Measurements from ENCODE around the gene BACE1-AS. TPM values are rescaled to one million over a fixed set of nuclear protein-coding genes. Genes with fewer than 3 reads are reported as not detected.

BACE1-AS gene
- total and polyA plus RNA-seq, 2 of the 8 experiments (the other 6 are each of a cell fraction or from before 2014, with no cell fraction given), result 14.9 to 17.4 TPM

DNA sequence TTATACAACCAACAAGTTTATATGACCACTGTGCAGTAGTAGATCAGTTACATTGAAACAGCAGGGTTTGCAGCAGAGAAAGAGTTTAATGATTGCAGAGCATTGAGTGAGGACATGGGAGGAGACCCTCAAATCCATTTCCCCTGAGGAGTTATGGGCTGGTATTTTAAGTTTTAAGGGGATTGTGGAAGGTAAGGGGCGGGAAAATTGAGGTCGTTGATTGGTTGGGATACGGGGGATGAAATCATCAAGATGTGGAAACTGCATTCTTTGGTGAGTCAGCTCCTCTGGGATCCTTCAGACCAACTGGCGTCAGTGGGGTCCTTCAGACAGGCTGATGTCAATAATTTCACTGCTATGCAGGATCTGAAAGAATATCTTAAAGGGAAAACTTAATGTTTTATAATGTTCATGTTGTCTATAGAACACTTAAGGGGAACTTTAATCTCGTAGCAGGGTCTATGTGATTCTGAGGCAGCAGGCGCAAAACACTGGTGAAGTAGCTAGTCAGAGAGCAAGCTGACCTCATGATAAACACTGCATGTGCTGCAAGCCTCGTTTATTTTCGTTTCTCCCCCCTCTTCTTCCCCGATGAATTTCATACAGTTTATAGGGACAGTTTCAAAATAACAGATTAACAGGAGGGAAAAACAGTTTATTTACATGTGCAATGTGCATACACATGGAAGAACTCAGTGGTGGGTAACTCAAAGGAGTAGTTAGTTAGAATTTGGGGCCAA, 17.4 kb upstream of the BACE1-AS start (continued):
- TF ChIP-seq, protein P1, sequence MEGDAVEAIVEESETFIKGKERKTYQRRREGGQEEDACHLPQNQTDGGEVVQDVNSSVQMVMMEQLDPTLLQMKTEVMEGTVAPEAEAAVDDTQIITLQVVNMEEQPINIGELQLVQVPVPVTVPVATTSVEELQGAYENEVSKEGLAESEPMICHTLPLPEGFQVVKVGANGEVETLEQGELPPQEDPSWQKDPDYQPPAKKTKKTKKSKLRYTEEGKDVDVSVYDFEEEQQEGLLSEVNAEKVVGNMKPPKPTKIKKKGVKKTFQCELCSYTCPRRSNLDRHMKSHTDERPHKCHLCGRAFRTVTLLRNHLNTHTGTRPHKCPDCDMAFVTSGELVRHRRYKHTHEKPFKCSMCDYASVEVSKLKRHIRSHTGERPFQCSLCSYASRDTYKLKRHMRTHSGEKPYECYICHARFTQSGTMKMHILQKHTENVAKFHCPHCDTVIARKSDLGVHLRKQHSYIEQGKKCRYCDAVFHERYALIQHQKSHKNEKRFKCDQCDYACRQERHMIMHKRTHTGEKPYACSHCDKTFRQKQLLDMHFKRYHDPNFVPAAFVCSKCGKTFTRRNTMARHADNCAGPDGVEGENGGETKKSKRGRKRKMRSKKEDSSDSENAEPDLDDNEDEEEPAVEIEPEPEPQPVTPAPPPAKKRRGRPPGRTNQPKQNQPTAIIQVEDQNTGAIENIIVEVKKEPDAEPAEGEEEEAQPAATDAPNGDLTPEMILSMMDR (IDR thresholded peaks at IDR 0.05; ENCODE audit: control extremely low read depth in 1 of 3, insufficient read depth in 1 of 3, low read depth in 1 of 3, low read length in 3 of 3), result no peak
- TF ChIP-seq ASH2L (IDR thresholded peaks at IDR 0.05; ENCODE audit: low read length) (no peak), MAFK (IDR thresholded peaks at IDR 0.05; ENCODE audit: low read depth, low read length) (peak; percentile 26; the same call in 1 of the 2 replicates), TBP (IDR thresholded peaks at IDR 0.05; ENCODE audit: low read depth, low read length) (no peak)
